Activated T-helper 9 cell treated with anti-CD3 and anti-CD28 coated beads, Interleukin-2, amount 50 U/mL, for 16 hours (primary cell): Measurements from ENCODE around the gene SPDYE1.
A peak's percentile ranks its signal among the peaks of the same experiment; 100 is the strongest.
"Not testable (repeated sequence)": the region's sequence is repeated elsewhere in the genome, so short reads cannot be mapped to it uniquely, and the experiment has no call there.

ENCODE experiments used
- DNase-seq: peaks from one replicate; pipeline ENCODE4 v3.0.0-alpha.2; 2020; ENCODE audit warnings: low read depth

Gene SPDYE1

GRCh38 chr7:43997532-43997931 is at the start of gene SPDYE1:
Gene SPDYE1, plus strand, starts transcription at chr7:43997897. Its CDS starts 2,053 bp downstream, at chr7:43999950.
- not testable (repeated sequence) for DNase-seq

- no peak for DNase-seq
Measured at GRCh38 chr7:43952028-43952427, 45.7 kb upstream of the SPDYE1 start.

GRCh38 chr7:43953071-43953470 is 44.6 kb upstream of the SPDYE1 start:
- no peak for DNase-seq

- DNase-seq = no peak
Measured at GRCh38 chr7:43954524-43955228, 43.0 kb upstream of the SPDYE1 start.

GRCh38 chr7:43956027-43956426 is 41.7 kb upstream of the SPDYE1 start:
- no peak for DNase-seq

- no peak for DNase-seq
Measured at GRCh38 chr7:43960933-43961332, 36.8 kb upstream of the SPDYE1 start.

- not testable (repeated sequence) for DNase-seq
Measured at GRCh38 chr7:43966392-43966791, 31.3 kb upstream of the SPDYE1 start.

GRCh38 chr7:43968172-43969040 is 29.3 kb upstream of the SPDYE1 start:
- DNase-seq = not testable (repeated sequence)

- not testable (repeated sequence) for DNase-seq
Measured at GRCh38 chr7:43969586-43969985, 28.1 kb upstream of the SPDYE1 start.

- DNase-seq = not testable (repeated sequence)
Measured at GRCh38 chr7:43970698-43971097, 27.0 kb upstream of the SPDYE1 start.

- not testable (repeated sequence) for DNase-seq
Measured at GRCh38 chr7:43974033-43974573, 23.6 kb upstream of the SPDYE1 start.

- DNase-seq = not testable (repeated sequence)
Measured at GRCh38 chr7:43974725-43975482, 22.8 kb upstream of the SPDYE1 start.

GRCh38 chr7:43977525-43977924 is 20.2 kb upstream of the SPDYE1 start:
- no peak for DNase-seq

GRCh38 chr7:43978102-43978501 is 19.6 kb upstream of the SPDYE1 start:
- not testable (repeated sequence) for DNase-seq

GRCh38 chr7:43982848-43983247 is 14.8 kb upstream of the SPDYE1 start:
- DNase-seq = not testable (repeated sequence)

- DNase-seq = not testable (repeated sequence)
Measured at GRCh38 chr7:43983736-43984135, 14.0 kb upstream of the SPDYE1 start.

- DNase-seq = peak; percentile 77
Measured at GRCh38 chr7:43985904-43986864, 11.5 kb upstream of the SPDYE1 start.

- not testable (repeated sequence) for DNase-seq
Measured at GRCh38 chr7:43987476-43987875, 10.2 kb upstream of the SPDYE1 start.

- DNase-seq = not testable (repeated sequence)
Measured at GRCh38 chr7:43990011-43990585, 7.6 kb upstream of the SPDYE1 start.

- not testable (repeated sequence) for DNase-seq
Measured at GRCh38 chr7:43990829-43991228, 6.9 kb upstream of the SPDYE1 start.
